Ovary (tissue), 9 donors: ENCODE data around the gene POGZ. TPM values are rescaled to one million over a fixed set of nuclear protein-coding genes. Genes with fewer than 3 reads are reported as not detected.

Experiments used
- DNase-seq, 5 donors: peaks; one replicate each; pipeline ENCODE4 v3.0.0-alpha.2; 2019 to 2020
- H3K27ac ChIP-seq, 2 donors: fragments of 200-600 bp; one replicate each; pipeline versions ENCODE4 v1.5.1 to v1.8.0; 2019 to 2022
- H3K27me3 ChIP-seq: fragments of 200-600 bp; one replicate; pipeline ENCODE4 v1.8.0; 2022
- H3K36me3 ChIP-seq: fragments of 200-600 bp; sonication (generic); one replicate; pipeline ENCODE4 v1.5.1; 2019
- H3K4me1 ChIP-seq: one replicate; pipeline ENCODE4 v1.8.1; 2013; ENCODE audit warnings: mild to moderate bottlenecking, moderate library complexity; ENCODE audit not compliant: insufficient read depth
- H3K4me3 ChIP-seq: fragments of 200-600 bp; sonication (generic); one replicate; pipeline ENCODE4 v1.5.1; 2017
- H3K9me3 ChIP-seq, 2 donors: fragments of 200-600 bp in 1 of 2; sonication (generic) in 1 of 2; one replicate each; pipeline versions ENCODE4 v1.5.1 to v1.8.1; 2013 to 2019; ENCODE audit warnings: mild to moderate bottlenecking in 1 of 2, moderate library complexity in 1 of 2
- CTCF ChIP-seq, 3 donors: fragments of 450-650 bp in 2 of 3; fragments of 200-600 bp in 1 of 3; IDR thresholded peaks; one replicate each; pipeline versions ENCODE4 v1.5.1 to v1.8.0; 2016 to 2022; ENCODE audit warnings: antibody characterized with exemption in 3 of 3, mild to moderate bottlenecking in 1 of 3
- EP300 ChIP-seq: sonication (generic); formaldehyde crosslinking; IDR thresholded peaks from one replicate; pipeline ENCODE4 v1.6.1; 2017; ENCODE audit warnings: antibody characterized with exemption
- POLR2A ChIP-seq: fragments of 450-650 bp; IDR thresholded peaks from one replicate; pipeline ENCODE4 v1.6.1; 2017; ENCODE audit warnings: antibody characterized with exemption, mild to moderate bottlenecking, moderate library complexity
- WGBS, 3 donors: extraction: QIAGEN DNeasy Blood & Tissue Kit in 1 of 3; methylation state at CpG; one replicate each; pipeline versions ENCODE4 v1.1.5 to v1.1.7; 2013 to 2017; 5-methylcytosine and 5-hydroxymethylcytosine counted together
- intact Hi-C, 4 donors: fragments of 100-400 bp; cut with DNase I; formaldehyde crosslinking; loops; one replicate each; pipeline versions ENCODE4 v1.11.0 to v1.15.1; 2022 to 2023
- polyA plus RNA-seq, 2 donors: library from polyadenylated mRNA; stranded (reverse); fragments of 200-250 nt in 1 of 2; fragments of 350-450 nt in 1 of 2; fragmentation: Illumina TruSeq in 1 of 2; extraction: RNeasy Lipid Tissue Mini Kit (QIAGEN cat#74804) in 1 of 2; gene quantifications; one replicate each; pipeline ENCODE4 v1.2.3, GENCODE V29; 2013 to 2014
- total RNA-seq, 7 donors: library from RNA; depleted of rRNA in 2 of 7; stranded (reverse); fragments of >200 nt in 2 of 7; fragmentation: NEBNext Ultra II Directional in 3 of 7; extraction: Animal tissue kit (Norgen Biotek cat#: 25700) in 3 of 7; gene quantifications; one replicate each; pipeline versions ENCODE4 v1.1.0 to v1.2.4, GENCODE V29; 2016 to 2023
- donor health status: DM: no; HTN: no; CAD: no; lungs with moderate emphysema.
- donor health status: DM: no; HTN: no; CAD: no.
- donor health status: Bipolar disorder and iron deficiency.
- donor health status: DM: yes; HTN: yes; CAD: no.
- donor health status: DM: no; HTN: no; CAD: no.
- donor health status: DM: yes; HTN: yes; CAD: no.

The POGZ gene
- total and polyA plus RNA-seq, 9 donors, result 34.6 to 151 (median 104) TPM

GRCh38 chr1:151411884-151412283, 47.4 kb downstream of the POGZ start:
- DNase-seq, result no peak
- H3K27me3 ChIP-seq, result no peaks in the 10 kb centered on the region
- H3K4me1 ChIP-seq, result no peaks in the 10 kb centered on the region
- H3K27ac ChIP-seq, result no peak overlapping the region
- H3K36me3 ChIP-seq, result no peaks in the 10 kb centered on the region
- intact Hi-C loops, result no loop called here
- TF ChIP-seq POLR2A (no peak), EP300 (no peak), CTCF (IDR thresholded peaks at IDR 0.05) (no peak)
- WGBS, 3 donors, result 69 to 75% (median 70%) methylated on average over 2 of the region's 2 CpGs
- no peaks in the 10 kb centered on the region for H3K9me3 ChIP-seq
- H3K4me3 ChIP-seq, result no peak overlapping the region

- H3K4me1 ChIP-seq, result no peaks in the 10 kb centered on the region
- H3K27me3 ChIP-seq, result no peaks in the 10 kb centered on the region
- TF ChIP-seq POLR2A (no peak), EP300 (no peak), CTCF (IDR thresholded peaks at IDR 0.05) (no peak)
- H3K4me3 ChIP-seq, result no peak overlapping the region
- DNase-seq, result no peak
- intact Hi-C loops, result no loop called here
- H3K27ac ChIP-seq, result no peak overlapping the region
- H3K36me3 ChIP-seq, result no peaks in the 10 kb centered on the region
- H3K9me3 ChIP-seq, result no peaks in the 10 kb centered on the region
Observed at GRCh38 chr1:151408891-151409290, 50.4 kb downstream of the POGZ start.

- DNase-seq, result no peak
- no peaks in the 10 kb centered on the region for H3K27me3 ChIP-seq
- TF ChIP-seq POLR2A, result no peak
- TF ChIP-seq CTCF (IDR thresholded peaks at IDR 0.05), result no peak
- TF ChIP-seq EP300, result no peak
- H3K4me3 ChIP-seq, result no peak overlapping the region
- intact Hi-C loops, result no loop called here
- 85 to 92% (median 88%) methylated on average over 3 of the region's 3 CpGs for WGBS, 3 donors
- H3K27ac ChIP-seq, result no peak overlapping the region
- H3K4me1 ChIP-seq, result no peaks in the 10 kb centered on the region
- H3K9me3 ChIP-seq, result no peaks in the 10 kb centered on the region
- H3K36me3 ChIP-seq, result no peaks in the 10 kb centered on the region
Observed at GRCh38 chr1:151407304-151407703, 52.0 kb downstream of the POGZ start.

- Histone ChIP-seq H3K9me3 (no peaks in the 10 kb centered on the region), H3K27me3 (no peaks in the 10 kb centered on the region), H3K27ac (no peak overlapping the region), H3K4me1 (no peaks in the 10 kb centered on the region), H3K36me3 (no peaks in the 10 kb centered on the region), H3K4me3 (no peak overlapping the region)
- no peak for DNase-seq
- intact Hi-C loops, result no loop called here
- WGBS, 3 donors, result 77 to 84% (median 79%) methylated on average over 8 of the region's 8 CpGs
- TF ChIP-seq EP300 (no peak), CTCF (IDR thresholded peaks at IDR 0.05) (no peak), POLR2A (no peak)
Observed at GRCh38 chr1:151406176-151406575, 53.1 kb downstream of the POGZ start.
